Upper lobe of right lung (tissue), 1 donor: ENCODE data around the gene CKAP5. TPM values are rescaled to one million over a fixed set of nuclear protein-coding genes. Genes with fewer than 3 reads are reported as not detected.
A peak's percentile ranks its signal among the peaks of the same experiment; 100 is the strongest.
"Not testable (repeated sequence)": the region's sequence is repeated elsewhere in the genome, so short reads cannot be mapped to it uniquely, and the experiment has no call there.

Experiments
- ATAC-seq: fragments of 200-7000 bp; cut with Tn5 transposase; one replicate; pipeline ENCODE4 v1.9.1; 2020; ENCODE audit warnings: mild to moderate bottlenecking, moderate library complexity
- DNase-seq: peaks from one replicate; pipeline ENCODE4 v3.0.0-alpha.2; 2020
- H3K27ac ChIP-seq: fragments of 200-600 bp; one replicate; pipeline ENCODE4 v1.8.0; 2022
- H3K27me3 ChIP-seq: fragments of 200-600 bp; one replicate; pipeline ENCODE4 v1.8.0; 2022; ENCODE audit warnings: mild to moderate bottlenecking
- H3K36me3 ChIP-seq: fragments of 200-600 bp; one replicate; pipeline ENCODE4 v1.8.0; 2022
- H3K4me1 ChIP-seq: fragments of 200-600 bp; one replicate; pipeline ENCODE4 v1.8.0; 2022
- H3K4me3 ChIP-seq: fragments of 200-600 bp; one replicate; pipeline ENCODE4 v1.8.0; 2022; ENCODE audit warnings: mild to moderate bottlenecking
- H3K9me3 ChIP-seq: fragments of 200-600 bp; one replicate; pipeline ENCODE4 v1.8.0; 2022
- CTCF ChIP-seq: fragments of 200-600 bp; IDR thresholded peaks from one replicate; pipeline ENCODE4 v1.8.0; 2022; ENCODE audit warnings: antibody characterized with exemption
- intact Hi-C: fragments of 100-400 bp; cut with DNase I; formaldehyde crosslinking; loops from one replicate; pipeline ENCODE4 v1.11.0; 2022
- total RNA-seq: library from RNA; stranded (reverse); fragmentation: NEBNext Ultra II Directional; extraction: Animal tissue kit (Norgen Biotek cat#: 25700); gene quantifications from one replicate; pipeline ENCODE4 v1.2.1, GENCODE V29; 2021
- donor health status: DM: no; HTN: yes; CAD: no; lungs with severe emphysema.

CKAP5 gene
- total RNA-seq, 1 donor from 2014 or later = 56.3 TPM

- intact Hi-C loops = no loop called here
- Histone ChIP-seq H3K27ac (no peak overlapping the region), H3K27me3 (no peaks in the 10 kb centered on the region), H3K9me3 (no peaks in the 10 kb centered on the region), H3K36me3 (no peaks in the 10 kb centered on the region), H3K4me3 (no peak overlapping the region), H3K4me1 (peaks cover 3% of the 10 kb centered on the region)
- DNase-seq = no peak
- no peak for ATAC-seq
- no peak for TF ChIP-seq CTCF
Measured at GRCh38 chr11:46712874-46713576, 133.1 kb downstream of the CKAP5 start.

- no peak for TF ChIP-seq CTCF
- H3K9me3 ChIP-seq = no peaks in the 10 kb centered on the region
- no peak overlapping the region for H3K4me3 ChIP-seq
- no peaks in the 10 kb centered on the region for H3K27me3 ChIP-seq
- peak overlapping the region; percentile 45 for H3K27ac ChIP-seq
- no peak for ATAC-seq
- H3K36me3 ChIP-seq = peaks cover 7% of the 10 kb centered on the region
- DNase-seq = no peak
- H3K4me1 ChIP-seq = peaks cover 3% of the 10 kb centered on the region
- intact Hi-C loops = no loop called here
Measured at GRCh38 chr11:46711303-46711702, 134.8 kb downstream of the CKAP5 start.

- H3K9me3 ChIP-seq = no peaks in the 10 kb centered on the region
- H3K4me3 ChIP-seq = no peak overlapping the region
- peak overlapping the region; percentile 45 for H3K27ac ChIP-seq
- peaks cover 3% of the 10 kb centered on the region for H3K4me1 ChIP-seq
- DNase-seq (no peak), ATAC-seq (peak; percentile 63)
- H3K36me3 ChIP-seq = peaks cover 11% of the 10 kb centered on the region
- TF ChIP-seq CTCF = no peak
- H3K27me3 ChIP-seq = no peaks in the 10 kb centered on the region
- intact Hi-C loops = no loop called here
Measured at GRCh38 chr11:46710821-46711269, 135.2 kb downstream of the CKAP5 start.

GRCh38 chr11:46709351-46709750 lies 136.7 kb downstream of the CKAP5 start:
- H3K9me3 ChIP-seq, DNase-seq, H3K27ac ChIP-seq, intact Hi-C loops, H3K27me3 ChIP-seq, ATAC-seq, H3K4me1 ChIP-seq, H3K4me3 ChIP-seq: not testable (repeated sequence)
- H3K36me3 ChIP-seq = peaks cover 26% of the 10 kb centered on the region

- Histone ChIP-seq H3K36me3 (peaks cover 47% of the 10 kb centered on the region), H3K27ac (no peak overlapping the region), H3K9me3 (no peaks in the 10 kb centered on the region), H3K4me1 (peaks cover 9% of the 10 kb centered on the region), H3K4me3 (no peak overlapping the region), H3K27me3 (no peaks in the 10 kb centered on the region)
- ATAC-seq (no peak), DNase-seq (no peak)
- intact Hi-C loops = no loop called here
- no peak for TF ChIP-seq CTCF
Measured at GRCh38 chr11:46706886-46707285, 139.2 kb downstream of the CKAP5 start.

- H3K4me3 ChIP-seq = no peak overlapping the region
- H3K4me1 ChIP-seq = peaks cover 10% of the 10 kb centered on the region
- H3K27ac ChIP-seq = no peak overlapping the region
- no peaks in the 10 kb centered on the region for H3K9me3 ChIP-seq
- intact Hi-C loops = no loop called here
- no peaks in the 10 kb centered on the region for H3K27me3 ChIP-seq
- peaks cover 47% of the 10 kb centered on the region for H3K36me3 ChIP-seq
- no peak for DNase-seq
- no peak for ATAC-seq
- TF ChIP-seq CTCF = no peak
Measured at GRCh38 chr11:46705070-46705688, 140.9 kb downstream of the CKAP5 start.
